GM12865 (cell line): ENCODE results near the gene PTBP3.
"Not testable (repeated sequence)": the region's sequence is repeated elsewhere in the genome, so short reads cannot be mapped to it uniquely, and the experiment has no call there.

ENCODE experiments used
- DNase-seq: peaks from one replicate; pipeline ENCODE4 v3.0.0; 2010; ENCODE audit warnings: low read depth
- H3K4me3 ChIP-seq: 2 replicates; pipeline ENCODE4 v1.5.1; 2011; ENCODE audit warnings: mild to moderate bottlenecking, low read depth, low read length, control low read depth
- TF ChIP-seq, protein P1 (sequence below): IDR thresholded peaks from 2 replicates; pipeline ENCODE4 v1.5.1; 2011; ENCODE audit warnings: low read length, control low read depth, low read depth, inconsistent platforms; ENCODE audit not compliant: insufficient read depth; ENCODE audit errors: missing control alignments

The PTBP3 gene

DNA sequence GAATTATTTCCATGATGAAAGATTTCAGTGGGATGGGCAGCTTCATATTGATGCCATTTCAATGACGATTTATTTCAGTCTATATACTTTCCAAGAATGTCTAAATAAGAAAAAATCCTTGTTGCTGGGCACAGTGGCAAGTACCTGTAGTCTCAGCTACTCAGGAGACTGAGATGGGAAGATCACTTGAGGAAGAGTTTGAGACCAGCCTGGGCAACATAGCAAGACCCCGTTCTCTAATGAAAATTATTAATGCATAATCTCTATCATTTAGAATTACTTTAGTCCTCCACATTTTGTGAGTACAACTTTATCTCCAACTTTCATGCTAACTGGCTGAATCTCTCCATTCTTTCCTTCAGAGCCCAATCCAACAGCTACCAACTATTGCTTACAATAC, 52.5 kb downstream of the PTBP3 start:
- no peak for DNase-seq
- TF ChIP-seq, protein P1, sequence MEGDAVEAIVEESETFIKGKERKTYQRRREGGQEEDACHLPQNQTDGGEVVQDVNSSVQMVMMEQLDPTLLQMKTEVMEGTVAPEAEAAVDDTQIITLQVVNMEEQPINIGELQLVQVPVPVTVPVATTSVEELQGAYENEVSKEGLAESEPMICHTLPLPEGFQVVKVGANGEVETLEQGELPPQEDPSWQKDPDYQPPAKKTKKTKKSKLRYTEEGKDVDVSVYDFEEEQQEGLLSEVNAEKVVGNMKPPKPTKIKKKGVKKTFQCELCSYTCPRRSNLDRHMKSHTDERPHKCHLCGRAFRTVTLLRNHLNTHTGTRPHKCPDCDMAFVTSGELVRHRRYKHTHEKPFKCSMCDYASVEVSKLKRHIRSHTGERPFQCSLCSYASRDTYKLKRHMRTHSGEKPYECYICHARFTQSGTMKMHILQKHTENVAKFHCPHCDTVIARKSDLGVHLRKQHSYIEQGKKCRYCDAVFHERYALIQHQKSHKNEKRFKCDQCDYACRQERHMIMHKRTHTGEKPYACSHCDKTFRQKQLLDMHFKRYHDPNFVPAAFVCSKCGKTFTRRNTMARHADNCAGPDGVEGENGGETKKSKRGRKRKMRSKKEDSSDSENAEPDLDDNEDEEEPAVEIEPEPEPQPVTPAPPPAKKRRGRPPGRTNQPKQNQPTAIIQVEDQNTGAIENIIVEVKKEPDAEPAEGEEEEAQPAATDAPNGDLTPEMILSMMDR, result no peak

DNA sequence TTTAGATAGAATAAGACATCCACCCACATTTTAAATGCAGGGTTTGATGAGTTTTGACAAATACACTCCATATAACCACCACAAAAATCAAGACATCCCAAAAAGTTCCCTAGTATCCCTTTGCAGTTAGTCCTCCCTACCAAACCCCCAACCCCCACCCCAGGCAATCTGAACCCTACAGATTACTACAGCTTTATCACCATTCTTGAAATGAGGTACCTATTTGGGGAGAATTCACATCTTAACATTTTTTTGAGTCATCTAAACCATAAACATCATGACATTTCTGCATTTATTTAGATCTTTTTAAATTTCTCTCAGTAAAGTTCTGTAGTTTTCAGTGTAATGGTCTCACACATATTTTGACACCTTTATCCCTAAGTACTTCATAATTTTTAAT, 53.9 kb downstream of the PTBP3 start:
- TF ChIP-seq, protein P1, result no peak
- H3K4me3 ChIP-seq, result no peak overlapping the region
- DNase-seq, result no peak

More for the DNA sequence above, 52.5 kb downstream of the PTBP3 start:
- H3K4me3 ChIP-seq, result no peak overlapping the region

DNA sequence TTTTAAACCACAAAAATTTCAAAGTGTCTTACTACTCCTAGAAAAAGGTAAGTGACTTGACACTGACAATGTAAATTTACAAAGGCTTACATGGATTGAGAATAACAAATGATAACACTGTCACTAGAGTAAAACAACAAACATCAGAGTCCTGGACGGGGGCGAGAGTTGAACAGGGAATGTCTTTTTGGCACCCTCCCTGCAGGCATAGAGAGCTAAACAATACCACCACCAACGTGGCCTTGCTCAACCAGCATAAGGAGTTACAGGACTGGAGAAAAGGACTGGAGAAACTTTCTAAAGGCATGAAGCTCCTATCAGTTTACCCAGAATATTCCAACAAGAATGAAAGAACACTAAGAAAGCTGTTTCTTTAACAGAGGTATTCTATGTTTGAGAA, 55.3 kb downstream of the PTBP3 start:
- no peak overlapping the region for H3K4me3 ChIP-seq
- no peak for DNase-seq
- TF ChIP-seq, protein P1, result no peak

DNA sequence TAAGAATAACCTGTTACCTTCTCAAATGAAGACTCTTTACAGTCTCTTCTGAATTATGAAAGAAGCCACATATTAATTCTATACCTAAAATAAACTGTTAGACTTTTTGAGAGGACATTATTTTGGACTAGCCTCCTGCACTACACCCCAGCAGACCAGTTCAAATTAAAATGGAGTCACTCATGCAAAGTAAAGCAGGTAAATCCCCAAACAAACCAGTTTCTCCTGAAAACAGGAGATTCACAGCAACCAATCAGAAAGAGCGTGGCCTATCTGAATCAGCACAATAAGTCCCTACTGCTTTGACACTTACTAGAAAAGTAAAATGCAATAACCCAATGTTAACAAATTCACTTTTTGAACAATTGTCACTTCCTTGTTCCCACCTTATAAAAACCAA, 58.8 kb downstream of the PTBP3 start:
- TF ChIP-seq, protein P1, result no peak
- H3K4me3 ChIP-seq, result no peak overlapping the region
- DNase-seq, result peak; percentile 7

DNA sequence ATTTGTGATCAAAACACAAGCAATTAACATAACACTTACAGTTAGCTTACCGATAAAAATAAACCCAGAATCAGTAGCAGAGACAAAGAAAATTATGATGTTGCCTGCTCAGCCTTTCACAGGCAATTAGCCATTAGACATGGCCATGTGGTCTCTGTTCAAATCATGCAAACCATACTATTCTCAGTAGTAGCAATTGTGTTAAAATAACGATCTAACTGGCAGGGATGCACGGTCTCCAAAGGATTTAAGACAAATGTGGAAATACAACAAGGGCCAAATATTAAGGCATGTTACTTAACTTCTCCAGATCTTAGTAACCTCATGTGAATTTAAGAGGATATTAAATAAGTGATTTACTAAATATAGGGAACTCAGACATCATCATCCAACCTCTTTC, 59.5 kb downstream of the PTBP3 start:
- H3K4me3 ChIP-seq, result no peak overlapping the region
- no peak for DNase-seq
- TF ChIP-seq, protein P1, result no peak

DNA sequence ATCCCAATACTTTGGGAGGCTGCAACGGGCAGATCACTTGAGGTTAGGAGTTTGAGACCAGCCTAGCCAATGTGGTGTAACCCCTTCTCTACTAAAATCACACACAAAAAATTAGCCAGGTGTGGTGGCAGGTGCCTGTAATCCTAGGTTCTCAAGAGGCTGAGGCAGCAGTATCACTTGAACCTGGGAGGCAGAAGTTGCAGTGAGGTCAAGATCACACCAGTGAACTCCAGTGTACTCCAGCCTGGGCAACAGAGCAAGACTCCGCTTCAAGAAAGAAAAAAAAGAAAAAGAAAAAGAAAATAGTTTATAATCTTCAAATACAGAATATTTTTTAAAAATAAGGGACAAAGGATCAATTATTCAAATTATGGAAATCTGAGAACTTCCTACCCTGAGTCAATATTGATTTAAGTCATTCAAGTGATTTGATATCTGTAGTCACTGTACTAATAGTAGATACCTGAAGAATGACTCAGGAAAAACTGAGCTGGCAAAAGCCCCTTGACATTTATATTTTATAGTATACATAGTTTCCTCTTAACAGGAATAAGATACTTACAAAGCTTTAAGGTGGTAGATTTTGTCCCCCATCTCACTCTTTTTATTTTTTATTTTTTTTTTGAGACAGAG, 61.8 kb downstream of the PTBP3 start:
- no peak for DNase-seq
- no peak overlapping the region for H3K4me3 ChIP-seq
- TF ChIP-seq, protein P1, result no peak

DNA sequence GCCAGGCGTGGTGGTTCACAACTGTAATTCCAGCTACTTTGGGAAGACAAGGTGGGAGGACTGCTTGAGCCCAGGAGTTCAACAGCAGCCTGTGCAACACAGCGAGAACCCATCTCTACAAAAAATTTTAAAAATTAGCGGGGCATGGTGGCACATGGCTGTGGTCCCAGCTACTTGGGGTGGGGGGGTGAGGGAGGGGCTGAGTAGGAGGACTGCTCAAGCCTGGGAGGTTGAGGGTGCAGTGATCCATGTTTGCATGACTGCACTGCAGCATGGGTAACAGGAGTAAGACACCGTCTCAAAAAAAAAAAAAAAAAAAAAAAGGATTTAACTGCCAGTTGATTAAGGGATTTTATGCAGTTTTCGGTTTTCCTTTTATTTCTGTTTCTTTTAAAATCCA, 65.0 kb downstream of the PTBP3 start:
- DNase-seq, result no peak
- H3K4me3 ChIP-seq, result no peak overlapping the region
- TF ChIP-seq, protein P1, result no peak

DNA sequence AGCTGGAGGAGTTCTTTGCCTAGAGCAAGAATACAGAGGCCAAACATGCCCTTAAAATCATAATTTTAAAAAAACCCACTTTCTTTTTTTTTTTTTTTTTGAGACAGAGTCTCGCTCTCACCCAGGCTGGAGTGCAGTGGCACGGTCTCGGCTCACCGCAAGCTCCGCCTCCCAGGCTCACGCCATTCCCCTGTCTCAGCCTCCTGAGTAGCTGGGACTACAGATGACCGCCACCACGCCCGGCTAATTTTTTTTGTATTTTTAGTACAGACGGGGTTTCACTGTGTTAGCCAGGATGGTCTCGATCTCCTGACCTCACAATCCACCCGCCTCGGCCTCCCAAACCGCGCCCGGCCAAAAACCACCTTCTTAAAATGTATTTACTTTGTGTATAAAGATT, 66.3 kb downstream of the PTBP3 start:
- not testable (repeated sequence) for DNase-seq

More for the DNA sequence above, 66.3 kb downstream of the PTBP3 start:
- not testable (repeated sequence) for H3K4me3 ChIP-seq
